ENCODE measurements around the gene FRY.

FRY gene

DNA sequence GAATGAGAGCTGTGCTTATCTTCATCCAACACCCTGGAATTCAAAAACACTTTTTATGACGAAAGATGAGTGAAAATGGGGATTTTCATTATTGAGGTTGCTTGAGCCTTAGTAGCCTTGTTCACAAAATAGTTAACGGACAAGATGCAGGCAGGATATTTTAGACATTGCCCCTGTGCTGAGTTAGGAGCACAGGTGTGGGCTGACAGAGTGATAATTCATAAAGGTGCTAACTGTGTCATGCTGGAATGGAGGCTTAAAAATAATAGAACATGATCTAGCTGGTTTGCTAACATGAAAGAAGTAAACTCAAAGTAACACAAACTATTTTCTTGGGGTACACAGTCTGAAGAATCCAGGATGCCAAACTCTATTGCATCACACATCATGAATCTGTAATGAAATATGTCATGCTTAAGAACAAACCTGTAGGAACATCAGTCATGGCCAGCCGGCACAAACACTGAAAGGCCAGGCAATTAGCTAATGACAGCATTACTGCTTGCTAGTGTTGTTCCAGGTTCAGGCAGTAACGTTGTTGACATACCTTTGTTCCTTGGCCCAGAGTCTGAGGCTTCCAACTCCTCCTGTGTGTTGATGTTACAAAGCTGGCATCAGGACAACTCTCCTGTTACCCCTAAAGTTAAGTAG is 55.3 kb downstream of the FRY start:
- no peak for DNase-seq

DNA sequence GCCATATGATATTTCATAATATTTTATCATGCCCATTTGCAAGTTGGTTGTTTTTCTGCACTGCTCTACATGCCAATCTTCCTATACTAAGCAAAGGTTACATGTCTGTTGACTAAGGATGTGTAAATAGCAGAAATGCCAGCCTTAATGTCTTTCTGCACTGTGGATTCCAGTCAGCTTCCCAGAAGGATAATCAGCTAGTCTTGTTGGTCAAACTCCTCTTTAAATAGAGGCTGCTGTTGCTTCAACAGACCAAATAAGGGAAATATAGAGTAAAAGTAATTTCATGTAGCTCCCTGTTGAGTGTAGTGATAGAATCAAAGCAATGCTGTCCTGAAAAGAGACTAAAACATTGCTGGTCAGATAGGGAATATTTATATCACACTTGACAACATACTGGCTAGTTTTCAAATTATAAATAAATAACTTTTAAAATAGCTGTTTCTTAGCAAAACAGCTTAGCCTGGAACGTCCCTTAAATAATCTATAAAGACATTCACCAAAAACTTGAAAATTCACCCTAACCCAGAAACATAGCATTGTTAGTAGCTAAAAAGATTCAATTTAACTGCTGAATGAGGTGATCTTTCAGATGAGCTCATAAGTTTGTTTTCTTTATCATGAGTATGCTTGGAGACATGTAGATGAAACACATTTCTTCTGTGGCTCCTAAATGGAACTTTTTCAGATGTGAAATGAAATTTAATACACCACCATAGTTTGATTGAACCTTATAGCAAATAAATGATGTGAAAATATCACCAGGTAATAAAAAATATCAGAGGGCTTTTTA is 56.6 kb downstream of the FRY start:
- peak; percentile 10 for DNase-seq

DNA sequence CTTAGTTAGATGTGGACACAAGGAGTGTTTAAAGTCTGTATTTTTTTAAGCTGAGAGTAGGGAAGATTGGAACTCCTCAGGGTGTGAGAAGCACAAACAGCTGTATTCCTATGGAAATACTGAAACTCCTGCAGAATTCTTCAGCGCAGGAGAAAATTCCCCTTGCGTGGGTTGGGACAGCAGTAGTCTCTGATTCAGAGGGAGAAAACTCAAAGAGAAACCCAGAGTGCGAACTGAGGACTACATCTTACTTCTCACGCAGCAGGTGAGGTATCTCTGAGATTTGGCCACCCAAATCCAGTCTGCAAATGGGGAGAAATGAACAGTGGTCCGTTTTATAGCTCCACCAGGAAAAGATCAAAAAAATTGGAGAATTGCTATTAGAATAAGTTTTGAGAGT is 60.9 kb downstream of the FRY start:
- no peak for DNase-seq

DNA sequence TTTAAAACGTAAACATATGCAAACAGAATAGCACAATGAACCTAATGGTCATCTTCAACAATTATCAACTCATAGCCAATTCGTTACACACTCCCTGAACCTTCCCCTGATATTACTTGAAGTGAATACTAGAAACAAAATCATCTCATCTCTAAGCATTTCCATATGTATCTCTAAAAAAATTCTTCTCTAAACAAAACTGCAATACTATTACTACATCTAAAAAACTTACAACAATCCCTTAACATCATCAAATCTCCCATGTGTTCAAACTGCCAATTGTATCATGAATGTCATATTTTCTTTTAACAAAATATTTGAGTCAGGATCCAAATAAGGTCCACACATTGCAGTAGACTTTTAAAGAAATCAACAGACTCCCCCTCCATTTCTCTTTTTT is 61.4 kb downstream of the FRY start:
- DNase-seq, result no peak

DNA sequence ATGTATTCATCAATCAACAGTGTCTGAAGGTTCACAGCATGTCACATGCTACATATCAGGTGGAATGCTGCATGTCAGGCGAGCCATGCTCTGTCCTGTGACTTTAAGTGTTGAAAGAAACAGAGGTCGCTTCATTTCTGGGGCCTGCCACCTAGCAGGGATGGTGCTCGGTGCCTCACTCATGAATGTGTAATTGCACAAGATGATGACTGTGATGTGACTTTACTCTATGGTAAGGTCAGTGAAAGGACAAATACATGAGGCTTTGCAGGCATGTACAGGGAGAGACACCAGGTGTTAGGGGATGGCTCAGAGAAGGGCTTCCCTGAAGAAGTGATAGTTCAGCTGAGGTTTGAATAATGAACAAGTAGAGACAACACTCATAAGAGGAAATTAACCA is 66.7 kb downstream of the FRY start:
- no peak for DNase-seq

DNA sequence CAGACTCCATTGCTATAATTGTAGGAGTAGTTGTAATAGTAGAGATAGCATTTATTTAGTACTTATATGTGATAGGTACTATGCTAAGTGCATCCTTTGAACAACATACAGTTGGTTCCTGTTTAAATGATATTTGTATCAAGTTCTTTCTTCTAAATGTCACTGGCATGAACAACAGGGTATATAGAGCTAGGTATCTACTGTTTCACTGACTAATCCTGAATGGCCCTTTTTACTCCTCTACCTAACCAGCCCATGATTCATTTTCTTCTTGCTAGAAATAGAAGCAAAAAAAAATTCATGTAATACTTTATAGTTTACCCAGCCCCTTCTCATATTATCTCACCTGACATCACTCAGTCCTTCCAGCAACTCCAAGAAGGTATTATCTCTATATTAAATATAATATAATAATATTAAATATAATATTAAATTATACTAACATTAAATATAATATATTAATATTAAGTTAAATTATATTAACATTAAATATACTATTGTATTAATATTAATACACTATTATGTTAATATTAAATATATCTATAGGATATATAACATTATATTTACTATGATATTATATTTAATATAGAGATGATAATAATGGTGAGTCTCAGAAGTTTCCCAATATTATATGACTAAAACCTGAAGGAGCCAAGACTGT is 74.2 kb downstream of the FRY start:
- DNase-seq, result no peak

DNA sequence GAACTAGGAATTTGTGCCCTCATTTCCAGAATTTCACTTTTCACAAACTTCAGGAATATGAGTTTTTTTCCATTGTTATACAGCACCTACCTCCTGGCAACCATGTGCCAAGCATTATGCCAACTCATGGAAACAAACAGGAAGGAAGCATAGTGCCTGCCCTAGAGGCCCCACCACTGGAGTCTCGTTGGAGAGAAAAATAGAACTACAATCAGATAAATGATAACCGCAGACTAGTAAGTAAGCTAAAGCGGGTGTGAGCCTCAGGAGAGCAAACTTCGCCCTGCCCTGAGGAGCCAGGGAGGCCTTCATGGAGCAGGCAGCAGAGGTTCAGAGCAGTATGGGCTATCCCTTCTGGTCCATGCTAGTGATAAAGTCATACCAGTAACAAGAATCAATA is 75.9 kb downstream of the FRY start:
- DNase-seq, result no peak

DNA sequence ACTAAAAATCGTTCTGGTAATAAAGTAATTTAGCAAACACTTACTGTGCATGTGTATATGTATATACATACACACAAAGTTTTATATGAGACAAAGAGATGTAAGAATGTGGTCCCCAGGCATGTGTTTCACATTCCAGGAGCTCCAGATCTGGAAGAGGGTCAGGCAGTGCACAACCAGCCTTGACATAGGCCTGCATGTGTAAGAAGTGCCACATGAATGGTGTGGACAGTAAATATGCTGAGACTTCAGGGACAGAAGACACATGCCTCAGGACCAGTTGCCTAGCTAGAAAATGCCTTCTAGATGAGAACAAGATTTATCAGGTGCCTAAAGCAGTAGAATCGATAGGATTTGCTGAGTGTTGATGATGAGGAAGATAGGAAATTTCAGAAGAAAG is 76.4 kb downstream of the FRY start:
- DNase-seq, result no peak

DNA sequence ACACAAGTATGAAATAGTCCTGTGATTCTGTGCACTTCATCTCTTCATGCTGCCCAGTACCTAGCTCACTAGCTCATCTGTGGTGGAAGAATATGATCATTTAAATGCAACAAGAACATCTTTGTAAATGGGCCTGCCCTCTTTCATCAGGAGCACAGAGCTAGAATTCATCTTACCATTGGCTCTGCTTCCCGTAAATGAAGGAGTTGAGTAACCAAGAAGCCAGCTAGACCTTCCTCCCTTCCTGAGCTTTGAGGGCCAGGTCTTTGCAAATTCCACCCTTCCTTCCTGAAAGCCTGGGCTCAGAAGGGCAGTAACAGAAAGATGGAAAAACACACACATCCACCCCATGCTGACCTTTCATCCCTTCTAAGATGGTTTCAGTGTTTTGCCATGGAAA is 82.0 kb downstream of the FRY start:
- DNase-seq, result no peak

DNA sequence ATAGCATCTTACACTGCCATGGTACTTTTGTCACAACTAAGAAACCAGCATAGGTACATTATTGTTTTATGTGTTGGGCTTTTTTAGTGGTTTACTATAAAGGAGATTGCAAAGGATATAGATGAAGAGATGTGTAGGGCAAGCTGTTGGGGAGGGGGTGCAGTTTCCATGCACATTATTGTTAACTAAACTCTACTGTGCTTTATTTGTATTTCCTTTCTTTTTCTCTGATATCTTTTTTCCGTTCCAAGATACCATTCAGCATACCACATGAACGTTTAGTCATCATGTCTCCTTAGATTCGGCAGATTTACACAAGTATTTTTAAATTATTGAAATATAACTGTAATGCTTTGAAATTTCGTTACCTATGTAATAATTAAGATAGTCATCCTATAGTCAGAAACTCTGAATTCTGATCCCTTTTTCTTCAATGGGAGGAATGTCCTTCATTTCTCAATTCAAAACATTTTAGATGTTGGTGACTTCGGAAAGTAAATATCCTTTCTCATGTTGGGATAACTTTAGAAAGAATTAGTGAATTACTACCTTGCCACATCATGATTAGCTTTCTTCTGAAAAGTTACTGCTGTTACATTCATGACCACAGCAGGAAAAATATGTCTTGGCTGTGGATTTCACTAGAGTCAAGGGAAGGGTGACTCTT is 82.8 kb downstream of the FRY start:
- no peak for DNase-seq

DNA sequence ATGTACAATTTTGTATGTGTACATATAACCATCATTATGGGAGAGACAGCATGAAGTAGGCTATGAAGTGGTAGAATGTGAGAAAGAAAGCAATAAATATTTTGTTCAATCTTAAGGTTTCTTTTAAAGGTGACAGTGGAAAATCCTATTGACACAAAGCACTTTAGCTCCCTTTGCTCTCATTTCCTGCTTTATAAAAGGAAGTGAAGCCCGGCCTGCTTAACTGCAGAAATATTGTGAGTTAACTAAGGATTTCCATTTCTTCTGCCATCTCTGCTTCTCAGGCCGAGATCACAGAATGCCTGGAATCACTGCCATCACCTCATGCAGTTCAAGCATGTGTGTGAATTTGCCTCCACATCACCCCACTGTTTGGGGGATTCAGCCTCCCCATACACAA is 83.5 kb downstream of the FRY start:
- no peak for DNase-seq

DNA sequence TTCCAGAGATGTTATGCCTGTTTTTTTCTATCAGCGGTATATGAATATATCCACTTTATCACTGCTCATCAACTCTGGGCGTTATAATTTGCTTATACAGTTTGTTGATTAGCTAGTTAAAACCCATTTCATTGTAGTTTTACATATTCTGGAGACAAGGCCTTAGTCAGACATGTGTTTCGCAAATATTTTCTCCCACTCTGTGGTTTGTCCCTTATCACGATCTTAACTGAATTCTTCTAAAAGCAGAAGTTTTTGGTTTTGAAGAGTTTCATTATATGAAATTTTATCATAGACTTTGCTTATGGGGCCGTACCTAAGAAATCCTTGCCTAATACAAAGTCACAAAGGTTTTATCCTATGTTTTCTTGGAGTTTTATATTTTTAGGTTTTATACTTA is 84.6 kb downstream of the FRY start:
- DNase-seq, result no peak

DNA sequence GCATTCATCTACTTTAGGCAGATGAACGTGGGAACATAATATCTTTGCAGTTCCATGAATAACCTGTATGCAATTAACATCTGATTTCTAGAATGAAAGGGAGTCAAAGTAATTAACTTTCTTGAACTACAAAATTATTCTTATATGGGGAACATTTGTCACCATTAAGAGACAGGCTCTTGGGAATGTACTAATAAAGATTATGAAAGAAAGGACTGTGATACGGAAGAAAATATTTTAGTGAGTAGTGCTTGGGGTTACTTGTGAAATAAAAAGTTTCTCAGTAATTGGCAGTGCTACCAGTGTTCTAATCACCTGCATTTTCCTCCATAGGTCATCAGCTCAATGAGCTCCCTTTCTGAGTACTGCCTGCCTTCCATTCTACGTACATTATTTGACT is 85.4 kb downstream of the FRY start:
- DNase-seq, result no peak

DNA sequence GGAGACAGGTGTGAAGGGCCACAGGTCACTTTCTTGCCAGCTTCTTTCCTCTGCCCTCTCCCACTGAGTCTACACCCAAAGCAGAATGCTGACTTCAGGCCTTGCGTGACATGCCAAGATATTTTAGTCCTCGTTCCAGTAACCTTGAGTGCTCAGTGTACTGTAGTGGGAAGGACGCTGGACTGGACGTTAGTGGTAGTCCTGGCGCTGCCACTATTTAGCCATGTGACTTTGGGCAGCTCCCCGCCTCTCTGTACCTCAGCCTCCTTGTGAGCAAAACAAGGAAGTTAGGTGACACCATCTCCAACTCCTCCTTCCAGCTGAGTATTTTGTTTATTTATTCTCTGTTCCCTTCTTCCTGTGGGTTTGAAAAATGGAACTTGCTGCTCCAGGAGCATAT is 86.1 kb downstream of the FRY start:
- DNase-seq, result no peak

DNA sequence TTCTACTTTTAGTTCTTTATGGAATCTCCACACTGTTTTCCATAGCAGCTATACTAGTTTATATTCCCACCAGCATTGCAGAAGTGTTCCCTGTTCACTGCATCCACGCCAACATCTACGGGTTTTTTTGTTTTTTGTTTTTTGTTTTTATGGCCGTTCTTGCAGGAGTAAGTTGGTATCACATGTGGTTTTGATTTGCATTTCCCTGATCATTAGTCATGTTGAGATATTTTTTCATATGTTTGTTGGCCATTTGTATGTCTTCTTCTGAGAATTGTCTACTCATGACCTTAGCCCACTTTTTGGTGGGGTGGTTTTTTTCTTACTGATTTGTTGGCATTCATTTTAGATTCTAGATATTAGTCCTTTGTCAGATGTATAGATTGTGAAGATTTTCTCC is 89.7 kb downstream of the FRY start:
- peak; percentile 6 for DNase-seq

DNA sequence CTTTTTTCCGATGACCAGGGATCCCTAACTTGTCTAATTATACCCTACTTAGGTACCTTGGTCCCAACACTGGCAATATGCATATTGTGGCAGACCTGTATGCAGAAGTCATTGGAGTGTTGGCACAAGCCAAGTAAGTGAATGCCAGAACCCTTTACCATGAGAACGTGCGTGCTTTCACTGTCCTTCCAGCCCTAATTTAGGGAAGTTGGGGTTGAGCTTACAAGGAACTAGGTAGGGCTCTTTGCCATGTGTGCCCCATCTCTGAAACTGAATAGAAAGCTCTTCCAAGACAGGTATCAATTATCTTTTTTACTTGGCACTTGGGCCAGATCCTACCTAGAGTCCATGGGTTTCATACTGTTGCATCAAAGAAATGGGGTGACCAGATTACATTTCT is 93.2 kb downstream of the FRY start:
- DNase-seq, result no peak

DNA sequence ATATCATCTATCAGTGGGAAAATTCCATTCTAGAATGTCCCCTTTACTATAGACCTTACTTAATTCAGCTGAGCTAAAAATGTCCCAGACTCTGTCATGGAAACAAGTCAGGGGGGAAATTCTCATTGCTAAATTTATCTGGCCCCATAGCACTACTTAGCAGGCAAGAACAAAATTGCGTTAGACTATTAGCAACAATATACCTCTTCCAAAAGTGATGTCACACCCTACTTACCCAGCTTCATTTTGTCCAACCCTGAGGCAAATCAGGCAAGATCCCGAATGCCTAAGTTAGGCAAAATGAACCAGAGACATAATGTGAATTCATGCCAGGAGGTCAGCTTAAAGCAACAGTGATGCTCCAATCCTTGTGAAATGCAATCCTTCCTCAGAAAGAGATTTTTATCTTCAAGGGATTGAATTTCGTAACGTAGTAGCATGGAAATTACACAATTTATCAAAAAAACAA is 93.7 kb downstream of the FRY start:
- peak; percentile 24 for DNase-seq

DNA sequence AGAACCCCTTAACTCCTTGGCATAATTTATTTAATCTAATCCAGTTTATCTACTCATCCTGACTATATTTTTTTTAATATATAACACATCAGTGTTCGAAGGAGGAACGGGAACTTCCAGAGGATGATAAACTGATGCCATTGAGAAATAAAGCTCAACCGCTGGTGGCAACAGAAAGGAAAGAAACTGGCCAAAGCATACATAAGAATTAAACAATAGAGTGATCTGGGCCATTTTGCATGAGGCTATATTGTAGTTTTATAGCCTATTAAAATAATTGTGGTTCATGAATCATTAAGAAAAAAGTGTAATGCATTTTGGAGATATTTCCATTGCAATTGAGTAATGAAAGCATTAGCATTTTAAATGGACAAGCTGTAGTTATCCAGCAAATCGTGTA is 94.2 kb downstream of the FRY start:
- peak; percentile 26 for DNase-seq

DNA sequence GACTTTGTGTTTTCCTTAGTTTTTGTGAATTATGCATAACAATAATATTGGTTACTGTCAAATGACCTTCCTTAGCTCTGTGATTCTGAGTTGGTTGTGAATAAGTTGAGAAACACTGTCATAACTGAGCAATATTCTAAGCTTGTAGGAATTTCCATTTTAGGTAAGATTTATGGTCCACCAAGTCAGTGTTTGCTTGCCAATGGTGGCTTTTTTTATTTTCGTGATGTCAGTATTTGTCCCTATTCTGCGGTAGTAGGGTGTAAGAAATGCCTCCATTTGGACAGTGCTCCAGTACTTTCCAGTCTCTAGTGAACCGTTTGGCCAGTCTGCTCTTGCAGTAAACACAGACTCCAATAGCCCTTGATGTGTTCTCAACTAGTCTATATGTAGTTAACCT is 94.7 kb downstream of the FRY start:
- peak; percentile 25 for DNase-seq

DNA sequence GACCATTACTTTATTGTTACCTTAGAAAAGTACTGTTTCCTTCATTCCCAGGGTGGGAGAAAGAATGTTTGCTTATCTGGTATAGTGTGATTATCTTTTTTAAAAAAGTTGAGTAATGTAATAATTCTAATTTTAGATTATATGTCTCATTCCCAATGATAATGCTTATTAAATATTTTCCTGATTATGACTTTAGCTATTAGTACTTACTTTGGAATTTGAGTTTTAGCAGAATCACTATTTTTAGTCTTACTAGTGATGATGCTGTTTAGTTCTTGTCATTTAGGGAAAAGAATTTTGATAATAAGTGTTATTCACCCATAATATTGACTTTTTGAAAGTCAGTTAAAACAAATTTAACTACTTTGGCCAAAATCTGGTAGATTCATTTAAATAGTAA is 95.2 kb downstream of the FRY start:
- DNase-seq, result peak; percentile 37

DNA sequence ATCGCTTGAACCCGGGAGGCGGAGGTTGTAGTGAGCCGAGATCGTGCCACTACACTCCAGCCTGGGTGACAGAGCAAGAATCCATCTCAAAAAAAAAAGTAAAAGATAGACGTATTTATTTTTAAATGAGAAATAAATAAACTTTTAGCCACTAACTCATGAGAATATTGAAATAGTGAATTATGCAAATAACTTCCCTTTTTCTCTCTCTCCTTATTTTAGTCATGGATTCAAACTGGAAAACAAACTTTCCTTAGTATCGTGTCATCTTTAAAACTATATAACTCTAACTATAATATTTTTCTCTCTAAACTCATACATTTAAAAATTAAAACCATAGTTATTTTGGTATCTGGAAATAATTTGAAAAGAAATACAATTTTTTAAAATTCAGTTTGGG is 96.1 kb downstream of the FRY start:
- DNase-seq, result no peak

DNA sequence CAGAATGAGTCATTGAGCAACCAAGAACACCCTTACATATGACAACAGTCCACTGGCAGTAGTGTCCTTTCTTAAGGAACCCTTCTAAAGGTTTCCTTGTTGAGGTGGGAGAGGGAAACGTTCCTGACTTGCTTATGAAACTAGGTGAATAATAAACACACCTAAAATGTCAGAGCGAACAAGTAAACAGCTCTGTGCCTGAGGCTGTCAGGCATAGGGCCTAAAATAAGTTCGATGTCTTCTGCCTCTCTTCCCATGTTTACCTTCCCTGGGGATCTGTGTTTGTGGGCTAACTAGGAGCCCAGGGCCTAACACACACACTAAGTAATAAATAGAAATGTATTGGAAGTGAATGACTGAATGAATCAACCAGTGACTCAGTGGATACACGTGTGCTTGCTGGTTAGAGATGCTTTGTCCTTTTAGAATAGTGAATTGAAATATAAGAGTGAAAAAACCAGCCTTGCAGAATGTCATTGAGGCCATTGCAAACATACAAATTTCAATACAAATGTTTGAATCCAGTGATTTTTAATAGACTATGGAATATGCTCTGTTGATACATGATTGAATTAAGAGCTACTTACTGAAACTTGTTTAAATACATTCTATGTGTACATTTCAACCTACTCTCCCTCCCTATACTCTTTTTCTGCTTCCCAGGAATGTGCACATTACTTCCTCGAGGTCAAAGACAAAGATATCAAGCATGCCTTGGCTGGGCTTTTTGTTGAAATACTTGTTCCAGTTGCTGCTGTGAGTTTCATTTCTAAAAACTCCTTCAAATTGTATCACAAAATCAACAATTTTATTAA is 102.9 kb downstream of the FRY start:
- no peak for DNase-seq

DNA sequence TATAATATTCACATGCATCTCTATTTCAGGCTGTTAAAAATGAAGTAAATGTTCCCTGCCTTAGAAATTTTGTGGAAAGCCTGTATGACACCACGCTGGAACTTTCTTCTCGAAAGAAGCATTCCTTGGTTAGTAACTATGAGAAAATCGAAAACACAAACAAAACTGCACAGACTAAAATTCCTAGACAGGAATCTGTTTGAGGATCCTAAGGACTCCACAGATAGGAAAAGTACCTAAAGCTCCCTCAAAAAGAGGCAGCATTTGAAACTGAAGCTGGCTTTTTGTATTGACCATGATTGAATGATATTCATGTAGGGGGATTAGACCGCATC is 103.4 kb downstream of the FRY start:
- DNase-seq, result peak; percentile 42
